Measurements from ENCODE around the gene AUP1. TPM values are rescaled to one million over a fixed set of nuclear protein-coding genes. Genes with fewer than 3 reads are reported as not detected.

The AUP1 gene
- total and polyA plus RNA-seq, 2 experiments from 2014 or later: 98.7 to 105 TPM

GRCh38 chr2:74534411-74534810, 4.9 kb upstream of the AUP1 start (continued):
- TF ChIP-seq, protein P1, sequence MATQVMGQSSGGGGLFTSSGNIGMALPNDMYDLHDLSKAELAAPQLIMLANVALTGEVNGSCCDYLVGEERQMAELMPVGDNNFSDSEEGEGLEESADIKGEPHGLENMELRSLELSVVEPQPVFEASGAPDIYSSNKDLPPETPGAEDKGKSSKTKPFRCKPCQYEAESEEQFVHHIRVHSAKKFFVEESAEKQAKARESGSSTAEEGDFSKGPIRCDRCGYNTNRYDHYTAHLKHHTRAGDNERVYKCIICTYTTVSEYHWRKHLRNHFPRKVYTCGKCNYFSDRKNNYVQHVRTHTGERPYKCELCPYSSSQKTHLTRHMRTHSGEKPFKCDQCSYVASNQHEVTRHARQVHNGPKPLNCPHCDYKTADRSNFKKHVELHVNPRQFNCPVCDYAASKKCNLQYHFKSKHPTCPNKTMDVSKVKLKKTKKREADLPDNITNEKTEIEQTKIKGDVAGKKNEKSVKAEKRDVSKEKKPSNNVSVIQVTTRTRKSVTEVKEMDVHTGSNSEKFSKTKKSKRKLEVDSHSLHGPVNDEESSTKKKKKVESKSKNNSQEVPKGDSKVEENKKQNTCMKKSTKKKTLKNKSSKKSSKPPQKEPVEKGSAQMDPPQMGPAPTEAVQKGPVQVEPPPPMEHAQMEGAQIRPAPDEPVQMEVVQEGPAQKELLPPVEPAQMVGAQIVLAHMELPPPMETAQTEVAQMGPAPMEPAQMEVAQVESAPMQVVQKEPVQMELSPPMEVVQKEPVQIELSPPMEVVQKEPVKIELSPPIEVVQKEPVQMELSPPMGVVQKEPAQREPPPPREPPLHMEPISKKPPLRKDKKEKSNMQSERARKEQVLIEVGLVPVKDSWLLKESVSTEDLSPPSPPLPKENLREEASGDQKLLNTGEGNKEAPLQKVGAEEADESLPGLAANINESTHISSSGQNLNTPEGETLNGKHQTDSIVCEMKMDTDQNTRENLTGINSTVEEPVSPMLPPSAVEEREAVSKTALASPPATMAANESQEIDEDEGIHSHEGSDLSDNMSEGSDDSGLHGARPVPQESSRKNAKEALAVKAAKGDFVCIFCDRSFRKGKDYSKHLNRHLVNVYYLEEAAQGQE (IDR thresholded peaks at IDR 0.05; ENCODE audit: unreplicated experiment): no peak
- TF ChIP-seq EZH2 (IDR thresholded peaks at IDR 0.05; ENCODE audit: low read depth, unreplicated experiment) (no peak), JUNB (IDR thresholded peaks at IDR 0.05; ENCODE audit: unreplicated experiment) (no peak), ETS1 (IDR thresholded peaks at IDR 0.05) (no peak), ZNF331 (CRISPR knock-in tag; IDR thresholded peaks at IDR 0.05; ENCODE audit: low read depth) (no peak)

DNA sequence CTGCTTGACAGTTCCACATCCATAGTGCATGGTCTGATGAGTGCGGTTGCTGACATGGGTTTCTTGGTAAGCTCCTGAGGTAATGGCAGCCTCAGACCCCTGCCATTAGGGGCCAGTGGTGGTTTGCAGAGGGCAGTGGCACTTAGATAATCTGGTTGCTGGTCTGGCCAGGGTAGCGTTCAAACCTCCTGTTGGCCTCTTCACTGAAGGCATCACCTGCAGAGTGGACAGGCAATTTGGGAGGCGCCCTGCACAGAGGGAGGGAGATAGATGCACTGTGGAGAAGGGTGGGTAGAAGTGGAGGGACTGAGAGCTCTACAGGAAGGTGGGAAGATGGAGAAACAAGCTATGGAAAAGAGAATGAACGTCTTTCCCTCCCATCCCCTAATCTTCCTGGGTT, 4.0 kb upstream of the AUP1 start:
- TF ChIP-seq POLR2AphosphoS5 (IDR thresholded peaks at IDR 0.05; ENCODE audit: low read depth) (no peak), ZNF331 (CRISPR knock-in tag; IDR thresholded peaks at IDR 0.05; ENCODE audit: low read depth) (no peak), NANOG (IDR thresholded peaks at IDR 0.05; ENCODE audit: borderline replicate concordance) (no peak), CTCF (conservative IDR thresholded peaks at IDR 0.05; ENCODE audit: low read depth in 2 of 2) (no peak), ETS1 (IDR thresholded peaks at IDR 0.05) (no peak)
- DNase-seq (ENCODE audit: low spot score) (no peak), ATAC-seq (no peak)
- Histone ChIP-seq H3K4me1 (ENCODE audit: insufficient read depth) (peaks cover 3% of the 10 kb centered on the region; the same call in 1 of the 2 replicates), H3K27me3 (ENCODE audit: insufficient read depth) (no peaks in the 10 kb centered on the region), H3K4me2 (no peak overlapping the region), H4K20me1 (replicated peaks; ENCODE audit: insufficient read depth) (no peaks in the 10 kb centered on the region), H3K9me2 (ENCODE audit: insufficient read depth) (no peaks in the 10 kb centered on the region), H3K27ac (ENCODE audit: low read depth) (no peak overlapping the region), H3K36me3 (ENCODE audit: insufficient read depth) (no peaks in the 10 kb centered on the region), H3F3A (replicated peaks; ENCODE audit: low read depth) (0 out of 2 replicates have a peak, but pooled peaks cover 2% of the 10 kb centered on the region), H3K79me2 (replicated peaks; ENCODE audit: insufficient read depth) (peaks cover 9% of the 10 kb centered on the region), H2AFZ (no peak overlapping the region), H3K4me3 (no peak overlapping the region)
- peaks cover 9% of the 10 kb centered on the region for H3K27me3 Mint-ChIP-seq (ENCODE audit: insufficient read depth, low read depth, poor library complexity)
- H3K27ac Mint-ChIP-seq: no peak overlapping the region
- H3K36me3 Mint-ChIP-seq (ENCODE audit: low read depth): peaks cover 30% of the 10 kb centered on the region
- no peaks in the 10 kb centered on the region; the same call in 2 of the 3 replicates for H3K9me3 Mint-ChIP-seq
- peaks cover 8% of the 10 kb centered on the region; the same call in 2 of the 3 replicates for H3K4me1 Mint-ChIP-seq
- H3K4me3 Mint-ChIP-seq: no peak overlapping the region
